LHCN-M2 (cell line): Measurements from ENCODE around the gene FGFR2. TPM values are rescaled to one million over a fixed set of nuclear protein-coding genes. Genes with fewer than 3 reads are reported as not detected.

ENCODE experiments used
- DNase-seq: peaks from one replicate; pipeline ENCODE4 v3.0.0-alpha.2; 2012; ENCODE audit warnings: low read depth
- polyA plus RNA-seq: library from polyadenylated mRNA; unstranded; fragments of >200 nt; gene quantifications from one replicate; pipeline ENCODE4 v1.2.1, GENCODE V29; 2012; ENCODE audit warnings: missing spikeins
- total RNA-seq: library from RNA; depleted of rRNA; stranded (reverse); fragments of >200 nt; gene quantifications from 2 replicates; pipeline ENCODE4 v1.2.3, GENCODE V29; 2014; rRNA removed

The FGFR2 gene
- total RNA-seq = not detected in 2 replicates
- not detected for polyA plus RNA-seq

DNA sequence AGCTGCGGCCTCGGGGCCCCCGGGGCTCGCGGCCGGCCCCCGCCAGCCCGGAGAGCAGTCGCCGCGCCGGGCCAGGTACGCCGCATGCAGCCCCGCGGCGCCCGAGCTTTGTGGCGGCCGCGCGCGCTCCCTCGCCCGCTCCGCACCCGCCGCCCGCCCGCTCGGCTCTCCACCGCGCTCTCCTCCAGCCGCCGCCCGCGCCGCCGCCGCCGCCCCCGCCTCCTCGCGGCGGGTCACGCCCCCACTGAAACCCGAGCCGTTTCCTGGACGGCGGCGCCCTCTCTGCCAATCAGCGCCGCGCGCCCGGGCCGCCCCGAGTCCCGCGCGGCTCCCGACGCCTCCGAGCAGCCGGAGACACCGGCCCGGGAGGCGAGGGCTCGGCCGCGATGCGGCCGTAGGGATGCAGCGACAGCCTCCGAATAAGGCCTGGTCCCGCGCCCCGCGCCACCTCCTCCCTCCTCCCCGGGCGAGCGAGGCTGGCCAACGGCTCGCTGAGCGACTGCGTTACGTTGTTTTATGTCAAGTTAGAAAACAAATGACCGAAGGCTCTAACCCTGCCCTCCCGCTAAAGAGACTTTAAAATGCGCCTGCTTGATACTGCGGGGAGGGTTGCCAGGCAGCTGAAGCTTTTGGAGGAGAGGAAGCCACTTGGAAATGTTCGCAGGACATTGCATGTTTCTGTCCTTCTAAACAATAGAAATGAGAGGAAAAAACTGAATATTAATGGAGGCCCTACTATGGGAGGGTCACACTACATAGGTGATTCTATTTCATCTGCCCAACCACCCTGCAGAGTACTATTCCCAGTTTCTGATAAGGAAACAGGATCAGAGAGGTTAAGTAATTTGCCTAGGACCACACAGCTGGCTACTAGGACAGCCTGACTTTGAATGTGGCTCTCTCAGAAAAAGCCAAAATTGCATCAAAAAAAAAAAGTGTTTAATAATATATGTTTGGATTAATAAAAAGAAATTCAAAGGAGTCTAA, at the start of gene FGFR2:
FGFR2 (minus strand) TSS at position 182 of the 987 bp plus-strand sequence. CDS start 4,627 bp downstream, outside the sequence.
- no peak for DNase-seq

DNA sequence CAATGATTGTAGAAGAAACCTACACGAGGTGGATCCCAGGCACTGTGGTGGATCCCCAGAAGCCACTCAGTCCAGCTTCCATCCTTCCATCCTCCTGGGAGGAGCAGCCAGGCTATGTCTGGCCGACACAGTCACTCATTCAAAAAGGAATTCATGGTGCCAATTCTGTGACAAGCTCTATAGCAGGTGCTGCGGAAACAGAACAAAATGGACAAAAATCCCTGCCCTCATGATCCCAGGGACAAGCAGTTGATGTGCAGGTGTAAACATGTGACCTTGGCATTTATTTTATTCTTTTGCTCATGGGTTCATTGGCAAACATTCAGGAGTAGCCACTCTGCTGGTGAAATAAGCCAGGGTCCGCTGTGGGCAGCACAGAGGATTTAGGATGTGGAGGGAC, 49.2 kb upstream of the FGFR2 start:
- DNase-seq = no peak

DNA sequence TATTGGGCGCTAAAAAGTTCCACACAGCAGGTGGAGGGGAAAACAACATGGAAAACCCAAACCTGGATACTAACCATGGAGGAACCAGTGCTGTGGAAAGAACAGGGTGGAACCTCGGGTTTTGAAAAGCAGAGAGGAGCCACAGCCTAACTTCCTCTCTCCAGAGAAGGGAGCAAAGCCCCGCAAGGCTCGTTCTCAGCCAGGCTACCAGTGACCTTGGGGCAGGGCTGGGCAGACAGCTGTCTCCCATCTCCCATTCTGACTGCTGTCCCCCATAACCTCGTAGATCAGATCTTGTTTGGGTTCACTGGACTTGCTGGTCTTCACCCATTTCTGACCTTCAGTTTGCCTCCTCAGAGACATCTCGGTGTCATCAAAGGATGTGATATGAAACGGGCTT, 47.5 kb upstream of the FGFR2 start:
- no peak for DNase-seq

DNA sequence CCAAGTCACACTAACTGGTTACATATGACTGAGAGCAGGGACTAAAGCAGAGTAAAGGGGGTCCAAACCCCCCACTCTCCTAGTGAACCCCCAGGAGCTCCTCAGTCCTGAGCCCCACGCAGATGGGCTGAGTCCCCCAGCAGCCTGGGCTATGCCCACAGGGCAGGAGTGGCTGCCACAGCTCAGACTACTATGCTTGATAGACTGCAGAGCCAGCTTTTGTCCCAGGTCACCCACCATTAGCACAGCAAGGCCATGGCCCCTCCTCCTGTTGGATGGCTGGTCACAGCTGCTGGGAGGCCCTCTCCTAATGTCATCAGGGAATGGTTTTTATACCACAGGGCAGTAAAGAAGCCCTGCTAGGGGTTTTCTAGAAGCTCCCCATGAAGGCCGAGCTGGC, 46.3 kb upstream of the FGFR2 start:
- DNase-seq = no peak

DNA sequence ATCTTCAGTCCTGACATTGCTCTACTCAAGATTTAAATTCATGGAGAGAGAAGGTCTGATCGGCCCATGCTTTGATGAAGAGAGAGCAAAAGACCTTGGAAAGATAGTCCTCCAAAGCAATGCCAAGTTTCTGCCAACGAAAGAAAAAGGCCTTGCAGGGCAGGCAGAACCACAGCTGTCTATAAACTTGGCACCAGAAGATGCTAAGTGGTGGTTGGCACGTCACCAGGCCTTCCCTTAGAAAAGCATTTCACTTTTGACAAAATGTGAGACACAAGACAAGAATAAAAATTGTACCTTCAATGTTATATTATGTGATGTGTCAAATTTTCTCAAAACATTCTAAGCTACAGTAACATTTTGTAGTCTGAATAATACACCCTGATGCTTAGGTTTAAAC, 42.0 kb upstream of the FGFR2 start:
- no peak for DNase-seq

DNA sequence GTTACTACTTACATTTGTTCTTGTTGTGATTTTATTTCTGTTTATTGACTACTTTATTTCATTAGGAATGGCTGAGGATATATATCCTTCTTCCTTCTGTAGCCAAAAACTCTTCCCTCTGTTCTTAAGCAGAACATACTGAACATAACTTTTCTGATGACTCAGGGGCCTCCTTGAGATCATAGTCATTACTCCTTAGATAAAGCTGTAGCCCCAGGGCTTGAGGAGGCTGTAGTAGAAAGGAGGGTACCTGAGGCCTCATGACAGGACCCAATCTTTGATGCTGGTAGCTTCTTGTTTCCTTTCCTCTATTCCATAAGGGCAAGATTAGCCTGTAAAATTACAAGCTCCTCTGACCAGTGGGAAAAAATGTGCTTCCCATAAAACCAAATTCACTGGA, 41.2 kb upstream of the FGFR2 start:
- DNase-seq = no peak

DNA sequence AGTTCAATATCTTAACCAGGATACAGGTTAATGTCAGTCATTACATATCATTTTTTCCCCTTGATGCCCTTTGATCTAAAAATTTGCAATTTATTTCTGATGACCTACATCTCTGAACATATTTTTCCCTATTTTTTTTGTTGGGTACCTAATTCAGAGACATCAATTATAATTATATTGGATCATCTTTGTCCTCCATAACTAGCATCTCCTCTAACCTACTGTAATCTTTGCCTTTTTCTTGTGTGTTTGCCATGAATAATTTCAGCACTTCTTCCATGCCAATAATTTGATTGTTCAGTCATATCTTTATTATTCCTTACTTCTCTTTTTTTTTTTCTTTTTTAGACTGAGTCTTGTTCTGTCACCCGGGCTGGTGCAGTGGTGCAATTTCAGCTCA, 39.2 kb upstream of the FGFR2 start:
- no peak for DNase-seq

DNA sequence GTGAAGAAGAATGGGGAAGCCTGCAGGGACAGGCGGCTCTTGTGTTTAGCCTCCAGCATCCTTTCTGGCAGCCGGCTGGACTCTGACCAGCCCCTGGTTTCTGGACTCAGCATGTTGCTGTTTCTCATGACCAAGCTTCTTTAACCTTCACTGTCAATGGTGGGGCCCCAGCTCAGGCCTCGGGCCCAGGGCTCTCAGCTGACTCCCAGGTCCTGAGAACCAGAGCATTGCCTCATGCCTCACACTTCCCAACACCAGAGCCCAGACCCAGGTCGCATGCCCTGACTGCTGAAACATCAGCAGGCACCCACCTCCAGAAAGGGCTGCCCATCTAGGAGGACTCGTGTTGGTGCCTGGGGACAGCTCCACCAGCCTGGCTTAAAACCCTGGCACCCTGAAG, 34.8 kb upstream of the FGFR2 start:
- DNase-seq = no peak

DNA sequence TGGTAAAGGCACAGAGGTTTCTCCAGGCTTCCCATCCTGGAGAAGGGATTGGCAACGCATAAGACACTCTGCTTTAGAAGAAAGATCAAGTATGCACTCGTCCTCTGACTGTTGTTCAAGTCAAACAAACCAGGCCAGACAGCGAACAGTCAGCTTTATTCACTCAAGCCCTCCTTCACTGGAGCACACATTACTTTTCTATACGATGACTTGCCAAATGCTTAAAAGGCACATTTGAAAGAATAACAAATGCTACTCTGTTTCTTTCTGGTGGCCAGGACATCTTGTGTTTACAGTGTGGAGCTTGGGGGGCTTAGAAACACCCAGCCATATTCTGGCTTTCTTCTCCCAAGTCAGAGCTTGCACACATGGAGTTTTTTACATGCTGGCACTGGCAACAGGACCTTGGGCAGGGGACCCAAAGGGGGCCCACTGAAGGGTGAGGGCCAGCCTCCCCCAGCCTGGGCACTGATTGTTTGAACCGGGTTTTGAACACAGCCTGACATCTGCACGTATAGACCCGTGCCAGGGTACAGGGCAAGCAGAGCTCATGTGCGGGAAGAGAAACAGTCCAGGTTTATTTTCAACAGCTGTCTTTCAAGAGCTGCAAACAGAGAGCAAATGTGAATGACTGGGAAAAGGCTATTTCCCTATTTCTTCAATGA, 33.3 kb upstream of the FGFR2 start:
- no peak for DNase-seq

DNA sequence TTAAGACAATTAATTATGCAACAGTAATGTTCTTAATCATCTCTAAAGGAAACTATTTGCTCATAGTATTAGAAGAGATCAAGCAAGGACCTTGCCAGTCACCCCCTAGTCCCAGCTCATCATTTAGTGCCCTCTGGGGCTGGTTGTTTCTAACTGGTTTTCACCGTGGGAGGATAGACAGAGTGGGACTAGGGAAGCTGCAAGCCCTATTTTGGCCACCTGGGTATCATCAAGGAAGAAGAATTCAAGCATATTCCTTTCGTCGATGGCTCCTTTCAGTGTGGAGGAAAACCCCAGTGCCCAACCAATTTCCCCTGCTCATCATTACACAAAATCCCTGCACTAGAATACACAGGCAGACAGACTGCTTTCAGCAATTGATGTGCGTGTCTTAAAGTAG, 30.6 kb upstream of the FGFR2 start:
- DNase-seq = no peak

DNA sequence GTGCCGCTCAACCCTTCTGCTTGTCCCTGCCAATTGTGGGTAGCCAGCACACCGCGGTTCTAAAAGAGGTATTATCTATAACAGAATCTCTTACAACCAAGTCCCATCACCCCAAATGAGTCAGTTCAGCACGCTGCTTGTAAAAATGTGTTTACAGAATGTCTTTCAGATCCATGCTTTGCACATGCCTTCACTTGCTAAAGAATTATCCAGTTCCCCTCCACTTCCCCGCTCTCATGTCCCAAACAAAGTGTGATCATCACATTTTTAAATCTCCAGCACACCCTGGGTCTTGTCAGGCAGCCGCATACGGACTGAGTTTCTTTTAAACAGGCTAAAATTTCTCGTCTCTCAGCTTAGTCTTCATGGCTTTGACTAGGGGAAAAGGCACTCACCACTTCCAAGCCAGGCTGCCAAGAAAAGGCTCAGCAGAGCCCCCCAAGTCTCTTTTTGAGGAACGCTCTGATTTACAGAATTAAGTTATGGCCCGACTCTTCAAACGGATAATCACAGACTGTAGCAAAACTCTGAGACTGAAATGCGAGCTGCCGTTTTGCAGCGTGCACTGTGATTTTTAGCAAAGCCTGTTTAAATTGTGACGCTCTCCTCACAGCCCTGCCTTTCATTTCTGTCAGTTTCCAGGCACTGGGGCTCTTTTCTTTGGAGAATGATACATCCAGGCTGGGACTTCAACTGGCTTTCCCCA, 29.8 kb upstream of the FGFR2 start:
- no peak for DNase-seq

DNA sequence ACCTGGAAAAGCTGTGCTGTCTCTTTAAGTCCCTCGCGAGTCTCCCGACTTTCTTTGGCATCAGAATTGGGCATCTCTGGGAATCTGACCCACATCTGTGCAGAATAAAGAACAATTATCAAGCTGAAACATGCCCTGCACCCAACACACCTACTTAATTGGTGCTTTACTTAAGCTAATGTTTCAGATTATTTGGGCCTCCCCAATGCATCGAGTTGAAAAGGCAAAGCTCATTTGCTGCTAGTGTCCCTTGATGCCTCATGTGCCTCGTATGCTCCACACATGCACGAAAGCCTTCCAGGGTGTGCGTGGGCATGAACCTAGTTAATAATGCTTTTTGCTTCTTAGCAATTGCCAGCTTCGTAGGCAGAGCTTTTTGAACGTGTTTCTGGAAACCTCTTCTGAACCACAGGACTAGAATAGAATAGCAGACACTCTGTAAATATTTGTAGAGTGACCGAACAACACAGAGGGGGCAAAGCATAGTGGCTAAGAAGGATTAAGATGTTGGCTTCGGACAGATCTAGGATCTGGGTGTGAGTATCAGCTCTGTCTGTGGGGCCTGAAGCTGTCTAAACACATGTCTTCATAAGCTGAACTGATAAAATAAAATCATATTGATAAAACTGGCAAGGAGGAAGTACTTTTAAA, 26.7 kb upstream of the FGFR2 start:
- DNase-seq = no peak

DNA sequence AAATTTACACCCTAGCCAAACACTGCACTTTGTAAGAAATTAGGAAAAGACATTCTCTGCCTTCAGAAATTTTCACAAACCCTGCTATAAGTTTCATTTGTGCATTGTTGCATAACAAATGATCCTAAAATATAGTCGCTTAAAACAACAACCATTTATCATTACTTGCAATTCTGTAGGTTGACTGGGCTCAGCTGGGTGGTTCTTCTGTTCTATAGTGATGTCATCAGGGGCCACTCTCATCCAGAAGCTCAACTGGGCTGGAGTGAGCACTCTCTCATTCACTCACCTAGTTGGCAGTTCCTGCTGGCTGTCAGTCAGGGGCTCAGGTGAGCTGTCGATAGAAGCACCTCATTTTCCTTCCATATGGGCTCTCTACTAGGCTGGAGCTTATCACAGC, 20.7 kb upstream of the FGFR2 start:
- no peak for DNase-seq

DNA sequence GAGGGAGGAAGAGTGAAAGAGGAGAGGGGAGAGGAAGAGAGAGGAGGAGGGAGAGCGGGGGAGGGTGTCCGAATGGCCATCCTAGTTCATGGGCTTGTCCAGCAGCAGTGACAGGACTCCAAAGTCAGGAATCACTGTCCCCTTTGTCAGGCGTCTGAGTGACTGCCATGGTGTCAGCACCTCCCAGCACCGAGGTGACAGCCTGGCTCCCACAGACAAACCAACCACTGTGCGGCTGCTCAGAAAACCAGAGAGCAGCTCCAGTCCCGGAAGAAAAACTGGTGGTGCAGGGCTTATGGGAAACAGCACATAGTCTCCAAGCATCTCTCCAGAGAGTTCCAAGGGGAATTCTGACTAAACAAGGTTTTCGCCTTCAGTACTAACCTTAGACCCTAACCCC, 18.9 kb upstream of the FGFR2 start:
- DNase-seq = no peak

DNA sequence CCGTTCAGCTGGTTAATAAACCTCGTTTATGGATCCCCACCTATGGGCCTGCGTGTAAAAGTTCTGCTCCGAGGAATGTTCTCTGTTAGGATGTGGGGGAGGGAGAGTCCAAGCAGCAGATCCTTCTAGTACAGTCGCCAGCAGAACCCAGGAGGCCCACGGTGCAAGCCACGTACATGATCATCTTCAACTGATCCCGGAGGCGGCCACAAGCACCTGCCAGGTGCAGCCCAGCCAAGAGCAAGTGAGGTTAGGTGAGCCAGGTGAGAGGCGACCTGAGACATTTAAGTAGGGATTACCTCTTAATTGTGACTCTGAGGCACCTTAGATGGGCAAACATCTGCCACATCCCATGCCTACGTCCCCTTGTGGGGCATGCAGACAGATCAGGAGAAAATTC, 18.0 kb upstream of the FGFR2 start:
- DNase-seq = no peak

DNA sequence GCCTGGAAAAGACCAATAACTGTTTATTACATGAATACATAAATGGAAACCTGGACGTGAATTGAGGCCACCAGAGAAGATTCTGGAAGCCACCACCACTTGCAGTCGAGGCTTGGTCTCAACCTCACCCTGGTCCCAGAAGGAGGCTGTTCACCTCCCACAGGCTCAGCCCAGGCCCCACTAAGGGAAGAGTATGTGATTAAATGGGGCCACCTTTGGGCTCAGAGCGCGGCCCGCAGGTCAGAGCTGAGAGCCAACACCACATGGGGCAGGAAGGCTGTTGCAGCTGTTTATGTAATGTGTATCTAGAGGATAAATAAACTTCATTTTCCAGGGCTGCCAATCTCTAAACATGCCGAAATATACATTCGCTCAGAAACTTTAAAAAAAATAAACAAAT, 17.6 kb upstream of the FGFR2 start:
- DNase-seq = no peak

DNA sequence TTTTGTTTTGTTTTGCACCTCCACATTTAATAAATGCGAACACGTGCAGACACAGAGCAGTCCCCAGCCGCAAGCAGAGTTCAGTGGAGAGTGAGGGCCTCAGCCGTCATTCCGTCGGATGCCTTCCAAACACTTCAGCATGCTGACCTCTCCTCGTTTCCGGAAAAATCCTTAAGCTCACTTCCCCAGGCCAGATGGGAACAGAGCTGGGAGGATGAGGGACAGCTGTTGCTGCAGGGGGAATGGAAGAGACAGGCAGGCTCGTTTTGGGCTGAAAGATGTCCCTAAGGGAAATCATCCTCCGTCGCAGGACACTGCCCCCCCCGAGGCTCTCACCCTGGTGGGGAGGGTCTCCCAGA, 17.2 kb upstream of the FGFR2 start:
- DNase-seq = no peak

DNA sequence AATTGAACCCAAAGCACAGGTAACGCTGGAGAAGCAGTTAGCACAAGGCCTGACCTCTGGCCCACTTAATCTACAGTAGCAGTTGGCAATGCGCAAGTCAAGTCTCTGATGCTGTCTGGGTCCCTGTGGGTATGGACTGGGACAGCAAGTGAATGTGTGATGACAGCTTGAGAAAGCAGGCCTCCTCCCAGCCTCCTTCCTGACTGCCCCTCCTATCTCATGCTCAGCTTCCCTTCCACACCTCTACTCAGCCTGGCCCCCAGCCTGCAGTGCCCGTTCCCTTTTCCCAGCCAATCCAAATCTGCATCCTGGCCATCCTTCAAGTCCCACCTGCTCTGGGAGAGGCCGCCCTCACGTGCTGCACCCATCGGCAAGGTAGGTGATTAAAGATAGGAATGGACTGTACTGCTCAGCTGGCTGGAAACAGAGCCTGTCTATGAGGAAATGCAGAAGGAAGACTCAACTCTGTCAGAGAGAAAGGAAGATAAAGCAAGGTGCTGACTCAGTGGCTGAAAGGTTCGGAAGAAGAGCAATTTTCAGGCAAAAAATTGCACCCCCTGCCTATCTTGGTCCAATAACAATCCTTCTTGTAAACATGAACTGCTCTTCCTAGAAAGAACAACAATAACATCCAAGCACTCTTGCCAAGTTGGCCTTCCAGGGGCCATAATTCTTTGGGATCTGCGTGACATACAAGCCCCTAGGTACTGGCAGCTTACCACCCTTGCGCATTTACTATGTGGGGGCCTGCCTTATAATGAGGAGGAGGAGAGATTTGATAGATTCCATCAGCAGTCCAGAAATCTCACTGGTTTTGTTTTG, 16.6 kb upstream of the FGFR2 start:
- no peak for DNase-seq

DNA sequence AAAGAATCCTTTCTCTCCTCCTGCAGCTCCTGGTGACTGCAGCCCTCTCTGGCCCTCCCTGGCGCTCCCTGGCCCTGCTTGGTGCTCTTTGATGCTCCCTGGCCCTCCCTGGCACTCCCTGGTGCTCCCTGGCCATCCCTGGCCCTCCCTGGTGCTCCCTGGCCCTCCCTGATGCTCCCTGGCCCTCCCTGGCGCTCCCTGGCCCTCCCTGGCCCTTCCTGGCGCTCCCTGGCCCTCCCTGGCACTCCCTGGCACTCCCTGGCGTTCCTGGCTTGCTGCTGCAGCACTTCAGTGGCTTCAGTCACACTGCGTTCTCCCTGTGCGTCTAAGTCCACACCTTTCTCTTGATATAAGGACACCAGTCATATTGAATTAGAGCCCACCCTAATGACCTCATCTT, 15.2 kb upstream of the FGFR2 start:
- no peak for DNase-seq

DNA sequence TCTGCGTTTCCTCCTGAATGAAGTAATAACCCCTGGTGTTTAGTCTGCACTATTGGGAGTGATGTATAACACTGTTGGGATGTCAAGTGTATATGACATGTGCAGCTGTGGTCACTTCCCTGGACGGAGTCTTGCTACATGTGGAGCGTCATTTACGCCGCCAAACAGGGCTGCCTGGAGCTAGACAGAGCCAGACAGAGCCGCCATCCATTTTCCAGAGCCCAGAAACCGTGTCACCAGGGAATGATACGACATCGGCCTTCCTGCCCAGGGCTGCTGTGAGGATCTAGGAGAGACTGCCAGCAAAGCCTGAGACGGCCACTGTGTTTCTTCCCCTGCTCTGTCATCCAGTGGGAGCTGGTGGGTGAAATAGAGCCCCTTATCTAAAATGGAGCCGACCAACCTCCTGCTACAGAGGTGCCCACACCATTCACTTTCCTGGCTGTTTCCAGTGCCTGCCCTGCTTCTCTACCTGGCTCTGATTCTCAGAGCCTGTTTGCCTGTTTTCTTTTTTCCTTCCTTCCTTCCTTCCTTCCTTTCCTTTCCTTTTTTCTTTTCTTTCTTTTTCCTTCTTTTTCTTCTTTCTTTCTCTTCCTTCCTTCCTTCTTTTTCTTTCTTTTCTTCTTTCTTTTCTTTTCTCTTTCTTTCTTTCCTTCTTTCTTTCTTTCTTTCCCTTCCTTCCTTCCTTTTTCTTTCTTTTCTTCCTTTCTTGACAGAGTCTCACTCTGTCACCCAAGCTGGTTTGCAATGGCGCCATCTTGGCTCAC, 13.3 kb upstream of the FGFR2 start:
- no peak for DNase-seq
